Naive B cell (primary cell): Measurements from ENCODE around the gene CNDP2. TPM values are rescaled to one million over a fixed set of nuclear protein-coding genes. Genes with fewer than 3 reads are reported as not detected.
A peak's percentile ranks its signal among the peaks of the same experiment; 100 is the strongest.

Source experiments
- ATAC-seq, 2 donors: fragments of 150-1000 bp; cut with Tn5 transposase; 2 replicates each; pipeline ENCODE4 v1.10.0; 2021; ENCODE audit warnings: low read depth in 2 of 2, mild to moderate bottlenecking in 2 of 2, moderate library complexity in 2 of 2
- DNase-seq: peaks from one replicate; pipeline ENCODE4 v3.0.0; 2022
- H3K27ac Mint-ChIP-seq, 6 donors: one replicate each; pipeline ENCODE4 v1.8.0; 2020 to 2022; ENCODE audit warnings: mild to moderate bottlenecking in 6 of 6, mixed read lengths in 6 of 6, moderate library complexity in 5 of 6, inconsistent platforms in 2 of 6
- H3K27me3 Mint-ChIP-seq, 3 donors: one replicate each; pipeline ENCODE4 v1.8.0; 2021 to 2022; ENCODE audit warnings: mixed read lengths in 3 of 3, mild to moderate bottlenecking in 1 of 3
- H3K36me3 Mint-ChIP-seq, 2 donors: one replicate each; pipeline ENCODE4 v1.8.0; 2020 to 2022; ENCODE audit warnings: mixed read lengths in 2 of 2, inconsistent platforms in 1 of 2, mild to moderate bottlenecking in 1 of 2
- H3K4me1 Mint-ChIP-seq, 3 donors: one replicate each; pipeline ENCODE4 v1.8.0; 2020 to 2022; ENCODE audit warnings: mixed read lengths in 3 of 3, inconsistent platforms in 1 of 3, mild to moderate bottlenecking in 1 of 3, moderate library complexity in 1 of 3
- H3K4me3 Mint-ChIP-seq, 8 donors: one replicate each; pipeline ENCODE4 v1.8.0; 2020 to 2022; ENCODE audit warnings: mild to moderate bottlenecking in 8 of 8, mixed read lengths in 8 of 8, moderate library complexity in 8 of 8, inconsistent platforms in 2 of 8
- H3K9me3 Mint-ChIP-seq, 7 donors: one replicate each; pipeline ENCODE4 v1.8.0; 2020 to 2022; ENCODE audit warnings: mixed read lengths in 7 of 7, mild to moderate bottlenecking in 5 of 7, inconsistent platforms in 2 of 7, moderate library complexity in 1 of 7
- polyA plus RNA-seq, 6 donors: library from polyadenylated mRNA; unstranded; fragments of 300-500 nt; fragmentation: Illumina TruSeq; gene quantifications; one replicate each; pipeline ENCODE4 v1.2.3, GENCODE V29; 2021; ENCODE audit warnings: low read depth in 6 of 6

Gene CNDP2
- polyA plus RNA-seq, 6 donors from 2014 or later = 114 to 283 (median 207) TPM

DNA sequence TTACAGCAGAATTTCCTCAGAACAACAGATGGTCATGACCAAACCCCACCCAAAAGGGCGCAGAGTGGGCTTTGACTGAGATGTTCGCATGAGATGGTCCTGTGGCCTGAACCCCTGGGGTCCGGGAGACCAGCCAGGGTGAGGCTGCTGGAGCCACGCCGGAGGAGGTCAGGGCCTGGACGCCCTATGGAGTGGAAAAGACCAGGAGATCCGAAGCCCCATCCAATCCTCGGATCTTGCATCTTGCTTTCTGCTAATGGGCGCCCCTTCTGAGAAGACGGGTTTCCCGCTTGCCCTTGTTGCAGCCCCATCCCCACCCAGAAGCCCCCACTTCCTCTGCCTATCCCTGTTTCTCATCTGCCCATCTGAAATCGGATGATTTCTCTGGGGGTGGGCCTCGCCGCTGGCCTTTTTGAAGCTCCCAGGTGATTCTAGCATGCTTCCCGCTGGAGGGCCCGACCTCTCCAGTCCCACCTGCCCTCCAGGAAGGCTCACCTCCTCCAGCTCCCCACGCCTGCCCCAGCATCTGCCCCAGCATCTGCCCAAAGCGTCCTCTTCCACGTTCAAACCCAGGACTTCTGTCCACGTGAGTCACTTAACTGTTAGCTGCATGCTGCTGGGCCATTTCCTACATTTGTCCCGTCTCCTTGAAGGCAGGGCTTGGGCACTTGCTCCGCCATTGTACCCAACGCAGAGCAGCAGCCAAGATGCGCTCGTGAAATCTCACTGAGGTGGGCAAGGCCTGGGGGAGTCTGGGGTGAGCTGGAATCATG is 33.8 kb downstream of the CNDP2 start:
- no peak for DNase-seq
- Mint-ChIP-seq H3K9me3 (no peaks in the 10 kb centered on the region), H3K4me3 (no peak overlapping the region), H3K27ac (no peak overlapping the region), H3K4me1 (no peaks in the 10 kb centered on the region), H3K36me3 (no peaks in the 10 kb centered on the region), H3K27me3 (peaks cover 0 to 7% (median 5%) of the 10 kb centered on the region in 3 donors)
- ATAC-seq = no peak

DNA sequence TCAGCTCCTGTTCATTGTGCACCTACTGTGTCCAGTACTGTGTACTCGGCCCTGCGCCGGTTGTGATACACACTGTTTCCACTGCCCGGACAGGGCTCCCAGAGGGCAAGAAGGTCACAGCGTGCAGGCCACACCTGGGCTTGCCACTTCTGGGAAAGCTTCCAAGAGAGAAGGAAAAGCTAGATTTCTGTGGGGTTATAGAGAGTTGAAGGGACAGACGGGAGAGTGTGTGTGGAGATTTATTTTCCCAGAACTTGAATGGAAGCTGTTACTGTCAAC is 34.4 kb downstream of the CNDP2 start:
- Mint-ChIP-seq H3K27me3 (peaks cover 0 to 7% (median 5%) of the 10 kb centered on the region in 3 donors), H3K9me3 (no peaks in the 10 kb centered on the region), H3K4me3 (peak overlapping the region in 1 of 8 donors; percentile 17), H3K4me1 (no peaks in the 10 kb centered on the region), H3K27ac (no peak overlapping the region), H3K36me3 (no peaks in the 10 kb centered on the region)
- ATAC-seq = no peak
- DNase-seq = no peak

DNA sequence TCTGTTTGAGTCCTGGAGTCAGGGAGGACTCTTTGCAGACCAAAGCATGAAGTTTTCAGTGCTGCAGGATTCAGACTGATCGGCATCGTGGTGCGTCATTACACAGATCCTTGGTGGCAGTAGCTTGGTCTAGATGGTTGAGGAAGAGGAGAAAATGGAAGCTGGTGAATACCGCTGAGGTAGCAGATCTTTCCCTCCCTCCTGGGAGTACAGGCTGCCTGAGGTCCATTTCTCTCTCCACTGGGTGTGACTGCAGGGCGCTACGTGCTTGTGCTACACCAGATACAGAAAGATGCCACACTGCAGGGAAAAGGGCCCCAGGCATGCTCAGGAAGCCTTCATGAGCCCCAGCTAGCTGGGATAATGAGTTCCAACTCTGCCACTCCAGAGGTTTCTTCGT is 34.9 kb downstream of the CNDP2 start:
- Mint-ChIP-seq H3K36me3 (no peaks in the 10 kb centered on the region), H3K4me1 (no peaks in the 10 kb centered on the region), H3K27ac (no peak overlapping the region), H3K9me3 (peaks cover 0 to 3% (median 0%) of the 10 kb centered on the region in 7 donors), H3K27me3 (peaks cover 0 to 7% (median 5%) of the 10 kb centered on the region in 3 donors), H3K4me3 (no peak overlapping the region)
- no peak for ATAC-seq
- DNase-seq = no peak

DNA sequence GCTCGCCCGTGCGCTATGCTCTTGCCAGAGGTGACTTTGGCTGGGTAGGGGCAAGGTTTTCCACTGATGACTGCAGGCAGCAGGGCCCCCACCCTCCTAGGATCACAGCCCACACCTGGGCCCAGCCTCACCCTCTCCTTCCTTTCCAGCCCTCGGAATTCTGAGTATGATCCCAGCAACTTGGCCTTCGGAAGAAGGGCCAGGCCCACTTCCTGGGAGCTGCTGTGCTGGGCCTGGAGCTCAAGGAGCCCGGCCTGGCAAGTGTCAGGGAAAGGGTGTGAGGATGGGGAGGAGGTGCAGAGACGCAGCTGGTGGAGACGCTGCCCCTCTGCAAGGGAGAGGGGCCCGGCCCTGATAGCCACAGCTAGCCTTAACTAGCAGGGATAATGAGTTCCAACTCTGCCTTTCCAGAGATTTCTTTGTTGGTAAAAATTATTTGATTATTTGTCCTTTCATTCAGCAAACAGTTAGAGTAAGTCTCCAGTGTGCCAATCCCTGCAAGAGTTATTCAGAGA is 36.4 kb downstream of the CNDP2 start:
- DNase-seq = no peak
- Mint-ChIP-seq H3K36me3 (no peaks in the 10 kb centered on the region), H3K27me3 (peaks cover 0 to 7% (median 5%) of the 10 kb centered on the region in 3 donors), H3K9me3 (peaks cover 0 to 13% (median 0%) of the 10 kb centered on the region in 7 donors), H3K4me3 (peak overlapping the region in 1 of 8 donors; percentile 60), H3K4me1 (no peaks in the 10 kb centered on the region), H3K27ac (no peak overlapping the region)
- no peak for ATAC-seq

DNA sequence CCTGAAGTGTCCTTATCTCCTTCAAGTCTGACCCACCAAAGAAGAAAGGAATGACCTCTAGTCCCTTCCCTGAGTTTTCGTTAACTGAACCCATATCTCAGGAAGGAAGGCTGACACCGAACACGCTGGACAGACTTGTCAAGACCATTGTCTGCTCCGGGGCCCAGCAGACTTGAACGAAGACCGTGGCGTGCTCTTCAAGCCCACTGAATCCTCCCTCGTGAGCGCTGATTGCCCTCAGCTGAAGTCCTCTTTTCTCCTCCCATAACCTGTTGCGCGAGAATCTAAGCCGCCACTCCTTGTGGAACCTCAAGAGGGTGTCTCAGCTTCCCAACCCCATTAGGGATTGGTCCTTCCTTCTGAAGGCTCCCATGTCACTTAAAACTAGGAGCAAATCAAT is 37.5 kb downstream of the CNDP2 start:
- Mint-ChIP-seq H3K9me3 (peaks cover 0 to 13% (median 0%) of the 10 kb centered on the region in 7 donors), H3K4me3 (no peak overlapping the region), H3K27me3 (peaks cover 0 to 10% (median 7%) of the 10 kb centered on the region in 3 donors), H3K27ac (no peak overlapping the region), H3K4me1 (no peaks in the 10 kb centered on the region), H3K36me3 (no peaks in the 10 kb centered on the region)
- DNase-seq (no peak), ATAC-seq (no peak)

DNA sequence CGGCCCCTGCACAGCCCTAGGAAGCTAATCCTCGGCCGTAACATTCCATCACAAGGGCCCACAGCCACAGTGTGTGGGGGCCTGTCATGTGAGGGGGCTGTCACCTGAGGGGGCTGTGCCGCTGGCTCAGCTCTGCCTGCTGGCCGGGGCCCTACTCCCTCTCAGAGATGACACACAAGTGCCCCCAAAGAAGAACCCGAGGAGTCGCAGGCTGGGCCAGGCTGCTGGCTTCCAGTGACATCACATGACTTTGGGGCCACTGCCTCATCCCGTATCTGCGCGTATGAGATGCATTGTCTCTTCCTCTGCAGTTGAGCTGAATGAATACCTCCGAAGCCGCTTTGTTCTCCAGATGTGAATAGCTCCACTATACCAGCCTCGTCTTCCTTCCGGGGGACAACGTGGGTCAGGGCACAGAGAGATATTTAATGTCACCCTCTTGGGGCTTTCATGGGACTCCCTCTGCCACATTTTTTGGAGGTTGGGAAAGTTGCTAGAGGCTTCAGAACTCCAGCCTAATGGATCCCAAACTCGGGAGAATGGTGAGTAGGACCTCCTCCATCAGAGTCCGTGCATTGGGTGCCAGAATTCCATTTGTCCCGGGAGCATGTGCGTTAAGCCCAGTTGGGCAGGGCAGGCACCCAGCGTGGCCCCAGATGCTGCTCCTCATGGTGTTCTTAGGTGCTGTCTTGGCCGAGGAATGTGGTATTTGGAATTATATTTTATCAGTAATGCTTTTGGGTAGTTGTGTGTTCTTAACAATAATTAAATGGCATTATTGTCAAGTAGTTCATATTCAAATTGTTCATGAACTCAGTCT is 38.2 kb downstream of the CNDP2 start, which contains the start of gene CNDP1:
TSS of gene CNDP1 (plus strand) at position 351 of the 820 bp plus-strand sequence. CDS start at position 519, 168 bp downstream.
- ATAC-seq (no peak), DNase-seq (no peak)
- Mint-ChIP-seq H3K27ac (no peak within 1 kb of the TSS), H3K9me3 (peaks cover 0 to 13% (median 0%) of the 10 kb centered on the region in 7 donors), H3K36me3 (no peaks in the 10 kb centered on the region), H3K4me1 (no peaks in the 10 kb centered on the region), H3K27me3 (peaks cover 0 to 10% (median 7%) of the 10 kb centered on the region in 3 donors), H3K4me3 (peak within 1 kb of the TSS in 1 of 8 donors; percentile 12)

DNA sequence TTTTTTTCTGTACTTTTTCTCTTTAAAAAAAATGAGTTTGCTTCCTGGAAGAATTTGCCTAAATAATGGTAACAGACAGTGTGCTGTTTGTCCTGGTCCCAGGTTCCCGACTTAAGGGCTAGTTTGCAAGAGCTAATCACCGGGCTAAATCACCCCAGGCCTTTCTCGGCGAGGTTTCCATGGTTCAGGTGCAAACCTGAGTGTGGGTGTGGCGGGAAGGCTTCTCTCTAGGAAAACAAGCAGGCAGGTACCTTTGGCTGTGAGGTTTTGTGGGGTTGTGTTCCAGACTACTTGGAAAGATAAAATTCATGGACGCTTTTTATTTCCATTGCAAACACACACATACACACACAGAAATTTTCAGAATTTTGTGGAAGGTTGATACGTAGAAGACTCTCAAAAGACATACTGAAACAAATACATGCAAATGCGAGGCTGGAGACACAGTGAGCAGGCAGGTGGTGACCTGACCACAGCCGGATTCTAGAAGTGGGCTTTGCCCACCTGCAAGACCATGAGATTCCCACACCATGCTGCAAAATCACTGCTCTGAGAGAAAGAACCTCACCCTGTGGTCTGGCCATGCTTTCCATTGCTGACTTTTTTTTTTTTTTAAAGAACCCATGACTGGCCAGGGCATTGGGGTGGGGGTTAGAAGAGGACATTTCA is 39.0 kb downstream of the CNDP2 start:
- H3K4me1 Mint-ChIP-seq = no peaks in the 10 kb centered on the region
- DNase-seq (no peak), ATAC-seq (no peak)
- H3K27ac Mint-ChIP-seq = no peak overlapping the region
- H3K4me3 Mint-ChIP-seq = no peak overlapping the region
- H3K9me3 Mint-ChIP-seq = peaks cover 0 to 13% (median 0%) of the 10 kb centered on the region in 7 donors
- peaks cover 0 to 10% (median 5%) of the 10 kb centered on the region in 3 donors for H3K27me3 Mint-ChIP-seq
- no peaks in the 10 kb centered on the region for H3K36me3 Mint-ChIP-seq

DNA sequence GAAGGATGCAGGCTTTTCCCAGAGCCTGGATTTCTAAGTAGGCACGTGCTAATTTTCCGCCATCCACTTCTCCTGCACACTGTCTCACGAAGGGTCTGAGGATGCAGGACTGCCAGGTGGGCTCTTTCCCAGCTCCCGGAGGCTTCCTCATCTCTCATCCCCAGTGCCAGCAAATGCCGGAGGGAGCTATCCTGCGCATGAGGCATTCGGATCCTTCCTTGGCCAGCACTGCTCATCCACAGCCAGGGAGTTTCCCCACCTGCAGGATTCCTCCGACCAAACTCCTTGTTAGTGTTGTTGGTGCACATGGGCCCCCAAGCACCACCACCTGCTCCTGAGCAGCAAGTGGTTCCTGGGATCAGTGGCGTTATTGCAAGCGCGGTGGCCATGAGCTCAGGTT is 43.1 kb downstream of the CNDP2 start:
- Mint-ChIP-seq H3K4me3 (no peak overlapping the region), H3K4me1 (no peaks in the 10 kb centered on the region), H3K27ac (no peak overlapping the region), H3K9me3 (peaks cover 0 to 13% (median 0%) of the 10 kb centered on the region in 7 donors), H3K36me3 (no peaks in the 10 kb centered on the region), H3K27me3 (peaks cover 0 to 17% (median 0%) of the 10 kb centered on the region in 3 donors)
- ATAC-seq (no peak), DNase-seq (no peak)

DNA sequence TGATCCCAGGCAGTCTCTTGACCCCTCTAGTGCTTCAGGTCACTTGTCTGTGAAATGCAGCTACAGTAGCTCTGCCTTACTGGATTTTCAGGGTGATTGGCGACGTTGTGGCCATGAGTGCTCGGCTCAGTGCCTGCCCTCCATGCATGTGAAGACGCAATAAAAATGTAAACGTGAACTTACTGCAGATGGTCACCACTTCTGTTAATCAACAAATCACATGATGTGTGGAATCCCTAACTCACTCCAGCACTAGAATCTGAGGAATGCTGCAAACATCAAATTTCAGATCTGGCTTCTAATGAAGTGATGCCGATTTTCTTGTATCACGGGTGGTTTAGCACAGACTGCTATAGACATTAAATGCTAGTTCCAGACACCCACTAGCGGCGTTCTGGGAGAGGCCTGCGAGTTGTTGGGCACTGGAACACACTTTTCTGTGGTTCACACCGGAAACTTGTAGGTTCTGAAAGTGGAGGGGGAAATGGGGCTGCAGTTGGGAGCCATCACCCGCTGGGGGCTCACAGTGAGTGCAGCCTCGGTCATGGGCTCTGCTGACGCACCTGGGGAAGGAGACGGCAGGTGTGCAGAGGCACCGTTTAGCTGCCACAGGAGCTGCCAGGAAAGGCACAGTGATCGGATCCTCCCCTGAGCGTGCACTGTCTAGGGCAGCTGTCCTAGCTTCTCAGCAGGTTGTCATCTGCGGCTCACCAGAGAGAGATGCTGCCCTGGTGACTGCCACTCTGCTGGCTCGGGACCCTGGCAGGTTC is 44.7 kb downstream of the CNDP2 start:
- no peak overlapping the region for H3K4me3 Mint-ChIP-seq

DNA sequence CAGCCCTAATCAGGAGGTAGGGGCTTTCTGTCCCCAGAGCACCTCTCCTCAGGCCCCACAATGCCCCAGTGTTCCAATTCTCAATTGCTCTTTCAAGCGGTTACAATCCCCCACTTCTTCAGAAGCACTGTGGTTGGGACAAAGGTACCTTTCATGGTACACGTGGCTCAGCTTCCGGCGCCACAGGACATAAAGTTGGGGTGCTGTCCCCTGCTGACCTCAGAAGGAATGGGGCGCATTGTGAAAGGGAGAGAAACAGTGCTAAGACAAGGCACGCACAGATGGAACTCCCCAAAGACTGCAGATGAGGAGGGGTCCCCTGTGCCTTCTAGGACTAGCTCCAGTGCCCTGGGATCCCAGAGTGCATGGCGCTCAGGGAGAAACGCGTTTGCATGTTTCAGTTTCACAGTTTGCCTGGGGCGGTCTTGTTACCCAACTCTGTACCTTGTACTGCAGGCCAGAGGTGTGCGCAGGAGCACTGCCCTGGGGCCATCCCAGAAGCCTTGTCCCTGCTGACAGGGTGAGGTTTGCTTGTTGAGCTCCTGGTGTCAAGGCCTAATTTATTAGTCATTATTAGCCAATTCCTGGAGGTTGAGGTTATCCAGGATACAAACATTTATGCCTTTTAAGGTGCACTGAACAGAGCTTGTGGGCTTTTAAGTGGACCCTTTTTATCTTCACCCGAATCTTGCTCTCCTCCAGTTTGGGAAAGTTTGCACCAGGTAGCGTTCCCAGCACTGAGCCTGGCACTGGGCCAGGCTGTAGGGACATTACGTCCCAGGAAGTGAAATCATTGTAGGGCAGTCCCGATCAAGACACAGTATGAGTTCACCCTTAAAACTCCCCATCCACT is 45.8 kb downstream of the CNDP2 start:
- Mint-ChIP-seq H3K4me1 (no peaks in the 10 kb centered on the region), H3K27me3 (peaks cover 0 to 26% (median 12%) of the 10 kb centered on the region in 3 donors), H3K36me3 (no peaks in the 10 kb centered on the region), H3K4me3 (no peak overlapping the region), H3K9me3 (peaks cover 0 to 2% (median 0%) of the 10 kb centered on the region in 7 donors), H3K27ac (peak overlapping the region in 1 of 6 donors; percentile 38)
- DNase-seq (no peak), ATAC-seq (no peak)

More for the DNA sequence above, 44.7 kb downstream of the CNDP2 start:
- no peaks in the 10 kb centered on the region for H3K36me3 Mint-ChIP-seq
- no peak for DNase-seq
- ATAC-seq = no peak
- H3K4me1 Mint-ChIP-seq = no peaks in the 10 kb centered on the region
- peak overlapping the region in 1 of 6 donors; percentile 42 for H3K27ac Mint-ChIP-seq
- H3K9me3 Mint-ChIP-seq = peaks cover 0 to 12% (median 0%) of the 10 kb centered on the region in 7 donors
- H3K27me3 Mint-ChIP-seq = peaks cover 0 to 23% (median 7%) of the 10 kb centered on the region in 3 donors

DNA sequence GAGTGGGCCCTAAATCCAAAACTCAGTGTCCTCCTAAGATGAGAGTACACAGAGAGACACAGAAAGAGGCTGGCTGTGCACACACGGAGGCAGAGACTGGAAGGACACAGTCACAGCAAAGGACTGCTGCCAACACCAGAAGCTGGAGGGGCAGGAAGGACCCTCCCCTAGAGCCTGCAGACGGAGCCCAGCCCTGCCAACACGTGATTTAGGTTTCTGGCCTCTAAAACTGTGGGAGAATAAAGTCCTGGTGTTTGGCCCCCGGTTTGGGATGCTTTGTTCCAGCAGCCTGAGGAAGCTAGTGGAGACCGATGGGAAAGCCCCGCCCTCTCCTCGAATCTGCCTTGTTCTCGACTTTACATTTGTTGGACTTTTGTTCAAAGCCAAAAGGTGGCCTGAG is 48.7 kb downstream of the CNDP2 start:
- peaks cover 0 to 8% of the 10 kb centered on the region in 2 donors for H3K36me3 Mint-ChIP-seq
- DNase-seq (no peak), ATAC-seq (no peak)
- H3K9me3 Mint-ChIP-seq = peaks cover 0 to 25% (median 20%) of the 10 kb centered on the region in 7 donors
- H3K27ac Mint-ChIP-seq = no peak overlapping the region
- H3K4me3 Mint-ChIP-seq = no peak overlapping the region
- H3K4me1 Mint-ChIP-seq = peaks cover 0 to 1% (median 0%) of the 10 kb centered on the region in 3 donors
- peaks cover 0 to 27% (median 12%) of the 10 kb centered on the region in 3 donors for H3K27me3 Mint-ChIP-seq

DNA sequence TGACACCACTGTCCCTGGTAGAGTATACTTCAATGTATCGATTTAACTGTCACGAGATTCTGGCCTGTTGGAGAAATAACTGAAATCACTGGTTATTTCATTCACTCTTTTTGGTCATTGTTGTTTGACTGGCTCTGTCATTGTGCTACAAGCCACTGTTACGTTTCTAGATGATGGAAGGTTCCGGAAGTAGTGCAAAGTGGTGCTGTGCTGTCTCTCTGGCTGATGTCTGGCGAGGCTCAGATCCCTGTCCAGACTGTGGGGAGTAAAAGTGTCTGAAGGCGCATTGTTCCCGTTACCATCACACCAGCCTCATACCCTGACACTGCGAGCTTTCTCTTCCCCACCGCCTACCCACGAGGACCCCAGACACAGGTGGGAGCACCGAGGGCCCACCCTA is 49.8 kb downstream of the CNDP2 start:
- Mint-ChIP-seq H3K36me3 (peaks cover 0 to 8% of the 10 kb centered on the region in 2 donors), H3K4me1 (peaks cover 0 to 1% (median 0%) of the 10 kb centered on the region in 3 donors), H3K4me3 (no peak overlapping the region), H3K27me3 (peaks cover 0 to 19% (median 12%) of the 10 kb centered on the region in 3 donors), H3K27ac (no peak overlapping the region), H3K9me3 (peaks cover 0 to 29% (median 23%) of the 10 kb centered on the region in 7 donors)
- DNase-seq (no peak), ATAC-seq (no peak)
